BJ (cell line): ENCODE measurements around the gene CFAP54. TPM values are rescaled to one million over a fixed set of nuclear protein-coding genes. Genes with fewer than 3 reads are reported as not detected.

Experiments
- CTCF ChIA-PET: fragments of 350-600 bp; formaldehyde crosslinking; extraction: SDS; loops from one replicate; lab custom pipeline; 2021; ENCODE audit warnings: antibody characterized with exemption, inconsistent platforms; lab: Yijun Ruan, JAX
- POLR2A ChIA-PET: fragments of 300-600 bp; sonication (Branson Sonifier 250); formaldehyde crosslinking; extraction: SDS; loops from one replicate; lab custom pipeline; 2021; ENCODE audit warnings: antibody characterized with exemption; lab: Charles Lee
- DNase-seq: peaks from one replicate; pipeline ENCODE4 v3.0.0-alpha.2; 2011; ENCODE audit warnings: low read depth
- H3K27me3 ChIP-seq: 2 replicates; pipeline ENCODE4 v1.6.0; 2011; ENCODE audit warnings: low read length; ENCODE audit not compliant: control insufficient read depth, insufficient read depth
- H3K36me3 ChIP-seq: 2 replicates; pipeline ENCODE4 v1.5.1; 2011; ENCODE audit warnings: low read length; ENCODE audit not compliant: control insufficient read depth, insufficient read depth
- H3K4me3 ChIP-seq: 2 replicates; pipeline ENCODE4 v1.5.1; 2011; ENCODE audit warnings: low read depth, mild to moderate bottlenecking, control low read depth, low read length
- polyA plus RNA-seq: library from polyadenylated mRNA; depleted of rRNA; stranded (reverse); fragments of >200 nt; gene quantifications from 2 replicates; pipeline ENCODE4 v1.2.3, GENCODE V29; 2011
- TF ChIP-seq, protein P1 (sequence below): IDR thresholded peaks from 2 replicates; pipeline ENCODE4 v1.5.1; 2011; ENCODE audit warnings: low read depth, mild to moderate bottlenecking, control low read depth, inconsistent platforms, low read length, moderate library complexity; ENCODE audit not compliant: insufficient read depth

The CFAP54 gene
- polyA plus RNA-seq, 1 experiment, result 0.38 TPM

GRCh38 chr12:96766232-96766631 lies 276.9 kb downstream of the CFAP54 start:
- H3K27me3 ChIP-seq, result no peaks in the 10 kb centered on the region
- no peaks in the 10 kb centered on the region for H3K36me3 ChIP-seq
- TF ChIP-seq, protein P1, sequence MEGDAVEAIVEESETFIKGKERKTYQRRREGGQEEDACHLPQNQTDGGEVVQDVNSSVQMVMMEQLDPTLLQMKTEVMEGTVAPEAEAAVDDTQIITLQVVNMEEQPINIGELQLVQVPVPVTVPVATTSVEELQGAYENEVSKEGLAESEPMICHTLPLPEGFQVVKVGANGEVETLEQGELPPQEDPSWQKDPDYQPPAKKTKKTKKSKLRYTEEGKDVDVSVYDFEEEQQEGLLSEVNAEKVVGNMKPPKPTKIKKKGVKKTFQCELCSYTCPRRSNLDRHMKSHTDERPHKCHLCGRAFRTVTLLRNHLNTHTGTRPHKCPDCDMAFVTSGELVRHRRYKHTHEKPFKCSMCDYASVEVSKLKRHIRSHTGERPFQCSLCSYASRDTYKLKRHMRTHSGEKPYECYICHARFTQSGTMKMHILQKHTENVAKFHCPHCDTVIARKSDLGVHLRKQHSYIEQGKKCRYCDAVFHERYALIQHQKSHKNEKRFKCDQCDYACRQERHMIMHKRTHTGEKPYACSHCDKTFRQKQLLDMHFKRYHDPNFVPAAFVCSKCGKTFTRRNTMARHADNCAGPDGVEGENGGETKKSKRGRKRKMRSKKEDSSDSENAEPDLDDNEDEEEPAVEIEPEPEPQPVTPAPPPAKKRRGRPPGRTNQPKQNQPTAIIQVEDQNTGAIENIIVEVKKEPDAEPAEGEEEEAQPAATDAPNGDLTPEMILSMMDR, result peak; percentile 34
- POLR2A ChIA-PET, result no interaction called here
- CTCF ChIA-PET, result interaction anchor here (0.8 to 1.1 kb wide), 2 partner anchors 8 to 220 kb away, joined by 3 read pairs; no protein-coding TSS in a partner anchor
- H3K4me3 ChIP-seq, result no peak overlapping the region
- DNase-seq, result no peak

GRCh38 chr12:96769400-96769799 lies 280.0 kb downstream of the CFAP54 start:
- DNase-seq, result no peak
- TF ChIP-seq, protein P1, result no peak
- CTCF ChIA-PET, result interaction anchor here (1.0 kb wide), 1 partner anchor 173 kb away, joined by 4 read pairs; no protein-coding TSS in a partner anchor
- H3K27me3 ChIP-seq, result no peaks in the 10 kb centered on the region
- POLR2A ChIA-PET, result no interaction called here
- H3K4me3 ChIP-seq, result no peak overlapping the region
- H3K36me3 ChIP-seq, result no peaks in the 10 kb centered on the region

- POLR2A ChIA-PET, result no interaction called here
Observed at GRCh38 chr12:96770219-96771102, 281.1 kb downstream of the CFAP54 start.

DNA sequence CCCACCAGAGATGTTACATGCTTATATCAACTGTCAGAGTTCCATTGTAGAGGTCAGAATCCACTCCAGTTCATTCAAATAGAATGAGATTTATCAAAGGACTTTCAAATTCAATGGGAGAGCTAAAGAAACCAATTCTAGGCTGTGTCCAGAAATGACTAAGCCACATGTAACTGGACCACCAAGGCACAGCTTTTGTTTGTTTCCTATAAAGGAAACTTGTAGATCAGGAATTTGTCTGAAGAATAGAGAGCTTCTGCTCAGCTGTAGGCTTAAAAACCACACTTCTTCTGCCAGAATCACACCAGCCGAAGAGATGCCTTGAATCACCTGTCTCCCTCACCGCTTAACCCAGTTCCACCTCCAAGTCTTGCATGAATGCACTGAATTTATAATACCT lies 283.7 kb downstream of the CFAP54 start:
- CTCF ChIA-PET, result interaction anchor here (1.3 kb wide), 1 partner anchor 8 kb away, joined by 3 read pairs; no protein-coding TSS in a partner anchor
- H3K27me3 ChIP-seq, result no peaks in the 10 kb centered on the region
- POLR2A ChIA-PET, result no interaction called here
- no peaks in the 10 kb centered on the region for H3K36me3 ChIP-seq
- no peak overlapping the region for H3K4me3 ChIP-seq
- DNase-seq, result no peak
- TF ChIP-seq, protein P1, result no peak

More at GRCh38 chr12:96770219-96771102, 281.1 kb downstream of the CFAP54 start:
- no peak for DNase-seq
- Histone ChIP-seq H3K4me3 (no peak overlapping the region), H3K36me3 (no peaks in the 10 kb centered on the region), H3K27me3 (no peaks in the 10 kb centered on the region)
- CTCF ChIA-PET, result no interaction called here
- TF ChIP-seq, protein P1, result no peak

DNA sequence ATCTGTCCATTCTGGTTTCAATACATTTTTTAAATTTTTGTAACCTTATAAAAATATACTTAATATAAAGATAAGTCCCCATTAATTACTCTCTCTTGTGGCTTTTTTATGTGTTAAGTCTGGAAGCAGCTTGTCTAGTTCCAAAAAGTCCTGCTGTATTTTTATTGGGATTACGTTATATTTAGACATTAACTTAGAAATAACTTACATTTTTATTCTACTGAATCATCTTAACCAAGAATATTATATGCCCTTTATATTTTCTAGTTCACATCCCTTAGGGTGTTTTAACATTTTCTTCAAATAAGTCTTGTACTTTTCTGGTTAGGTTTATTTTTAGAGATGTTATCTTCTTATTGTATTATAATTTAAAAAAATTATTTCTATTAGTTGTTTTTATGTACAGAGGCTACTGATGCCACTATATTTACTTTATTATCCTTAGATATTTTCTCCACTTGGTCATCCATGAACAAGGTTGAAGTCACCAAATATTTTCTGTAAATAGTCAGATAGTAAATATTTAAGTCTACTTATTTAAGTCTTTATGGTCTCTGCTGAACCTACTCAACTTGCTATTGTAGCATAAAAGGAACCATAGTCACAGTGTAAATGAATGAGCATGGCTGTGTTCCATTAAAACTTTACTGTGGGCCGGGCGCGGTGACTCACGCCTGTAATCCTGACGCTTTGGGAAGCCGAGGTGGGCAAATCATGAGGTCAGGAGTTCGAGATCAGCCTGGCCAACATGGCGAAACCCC lies 285.3 kb downstream of the CFAP54 start:
- Histone ChIP-seq H3K27me3 (no peaks in the 10 kb centered on the region), H3K4me3 (no peak overlapping the region), H3K36me3 (no peaks in the 10 kb centered on the region)
- CTCF ChIA-PET, result interaction anchor here (0.6 to 1.1 kb wide), 2 partner anchors 45 to 339 kb away, joined by 3 read pairs; no protein-coding TSS in a partner anchor
- POLR2A ChIA-PET, result no interaction called here
- DNase-seq, result peak; percentile 74
- TF ChIP-seq, protein P1, result no peak
